AG04449 (cell line): ENCODE data around the gene RELCH.

Experiments used
- CTCF ChIA-PET: fragments of 350-600 bp; formaldehyde crosslinking; extraction: SDS; loops from one replicate; lab custom pipeline; 2021; ENCODE audit warnings: antibody characterized with exemption; lab: Yijun Ruan, JAX
- POLR2A ChIA-PET: fragments of 400-600, 350-600 bp; formaldehyde crosslinking; extraction: SDS; loops from one replicate; lab custom pipeline; 2020; ENCODE audit warnings: antibody characterized with exemption, inconsistent platforms; lab: Yijun Ruan, JAX
- DNase-seq: peaks from one replicate; pipeline ENCODE4 v3.0.0-alpha.2; 2010; ENCODE audit warnings: low read depth, low spot score
- H3K4me3 ChIP-seq: 2 replicates; pipeline ENCODE4 v1.5.1; 2011; ENCODE audit warnings: low read depth, mild to moderate bottlenecking, control low read depth, low read length
- CTCF ChIP-seq: IDR thresholded peaks from one replicate; pipeline ENCODE4 v1.5.1; 2011; ENCODE audit warnings: mild to moderate bottlenecking, moderate library complexity, low read length, control low read depth, inconsistent platforms; ENCODE audit not compliant: insufficient read depth; ENCODE audit errors: missing control alignments

RELCH gene

DNA sequence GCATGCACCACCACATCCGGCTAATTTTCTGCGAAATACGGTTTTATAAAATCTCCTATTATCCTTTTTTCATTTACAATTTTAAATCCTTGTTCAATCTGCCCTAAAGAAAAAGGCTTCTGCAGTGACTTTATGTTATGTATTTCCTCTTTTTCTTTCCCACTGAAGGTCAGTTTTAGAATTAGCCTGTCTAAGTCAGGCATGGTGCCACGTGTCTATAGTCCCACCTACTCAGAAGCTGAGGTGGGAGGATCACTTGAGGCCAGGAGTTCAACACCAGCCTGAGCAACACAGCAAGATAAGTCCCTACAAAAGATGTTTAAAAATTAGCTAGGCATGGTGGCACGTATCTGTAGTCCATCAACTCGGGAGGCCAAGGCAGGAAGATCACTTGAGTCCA, 98.2 kb downstream of the RELCH start:
- POLR2A ChIA-PET = no interaction called here
- TF ChIP-seq CTCF = no peak

GRCh38 chr18:62287781-62288664, 101.0 kb downstream of the RELCH start:
- POLR2A ChIA-PET = no interaction called here
- no peak for TF ChIP-seq CTCF
- DNase-seq = no peak

More for the DNA sequence above, 98.2 kb downstream of the RELCH start:
- no peak for DNase-seq
- no peak overlapping the region for H3K4me3 ChIP-seq
- CTCF ChIA-PET = no interaction called here

DNA sequence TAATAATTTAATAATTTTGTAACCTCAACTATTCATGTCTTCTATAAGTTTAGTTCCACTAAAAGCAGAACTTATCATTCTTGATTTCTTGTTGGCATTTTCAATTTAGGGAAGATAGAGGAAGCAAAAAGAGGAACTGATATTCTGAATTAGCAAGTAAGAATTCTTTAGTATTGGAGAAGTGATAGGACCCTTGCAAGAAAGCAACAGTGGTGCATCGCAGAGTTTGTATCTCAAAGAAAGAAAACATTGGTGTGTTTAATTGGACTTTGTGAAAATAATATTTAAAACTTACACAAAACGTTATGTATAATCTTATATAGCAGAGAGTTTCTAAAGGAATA, 101.6 kb downstream of the RELCH start:
- ChIA-PET CTCF (no interaction called here), POLR2A (no interaction called here)
- TF ChIP-seq CTCF = no peak
- no peak overlapping the region for H3K4me3 ChIP-seq
- DNase-seq = no peak

More at GRCh38 chr18:62287781-62288664, 101.0 kb downstream of the RELCH start:
- no peak overlapping the region for H3K4me3 ChIP-seq
- CTCF ChIA-PET = no interaction called here

GRCh38 chr18:62289047-62289446, 102.0 kb downstream of the RELCH start:
- ChIA-PET POLR2A (no interaction called here), CTCF (no interaction called here)
- TF ChIP-seq CTCF = no peak
- no peak overlapping the region for H3K4me3 ChIP-seq
- no peak for DNase-seq

DNA sequence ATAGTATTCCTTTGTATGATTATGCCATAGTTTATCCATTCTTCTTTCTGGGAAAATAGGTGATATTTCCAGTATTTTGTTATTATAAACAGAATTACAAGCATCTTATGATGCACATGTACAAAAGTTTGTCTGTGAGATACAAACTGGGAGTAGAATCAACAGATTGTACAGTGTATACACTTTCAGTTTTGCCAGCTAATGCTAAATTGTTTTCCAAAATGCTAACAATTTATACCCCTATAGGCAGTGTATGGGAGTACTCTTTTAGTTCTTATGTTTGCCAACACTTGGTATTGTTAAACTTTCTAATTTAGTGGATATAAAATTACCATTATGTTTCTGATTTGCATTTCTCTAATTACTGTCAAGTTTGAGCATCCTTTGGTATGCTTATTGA, 107.0 kb downstream of the RELCH start:
- no peak for DNase-seq
- TF ChIP-seq CTCF = no peak
- no peak overlapping the region for H3K4me3 ChIP-seq
- CTCF ChIA-PET = no interaction called here
- POLR2A ChIA-PET = no interaction called here

GRCh38 chr18:62300359-62300963, 113.4 kb downstream of the RELCH start:
- POLR2A ChIA-PET = no interaction called here
- DNase-seq = no peak
- no peak for TF ChIP-seq CTCF
- no peak overlapping the region for H3K4me3 ChIP-seq
- CTCF ChIA-PET = interaction anchor here (1.8 kb wide), 1 partner anchor 15 kb away, joined by 5 read pairs; no protein-coding TSS in a partner anchor
